ENCODE measurements around the gene CENPI.
"Not testable (repeated sequence)": the region's sequence is repeated elsewhere in the genome, so short reads cannot be mapped to it uniquely, and the experiment has no call there.

The CENPI gene

GRCh38 chrX:101097546-101098453 is at the start of gene CENPI:
TSS of gene CENPI (plus strand) at chrX:101098204. CDS start at chrX:101101071, 2,867 bp downstream.
- peak; percentile 73 for DNase-seq (ENCODE audit: low read depth)

GRCh38 chrX:101051153-101051548 is 46.9 kb upstream of the CENPI start:
- no peak for DNase-seq (ENCODE audit: low read depth)

- DNase-seq (ENCODE audit: low read depth): peak; percentile 32
Observed at GRCh38 chrX:101051549-101052302, 46.3 kb upstream of the CENPI start, which contains the start of gene TRMT2B. TSS of gene TRMT2B (minus strand) at chrX:101052111. CDS start at chrX:101042289, 9,822 bp downstream.

- DNase-seq (ENCODE audit: low read depth): not testable (repeated sequence)
Observed at GRCh38 chrX:101056551-101056950, 41.5 kb upstream of the CENPI start.

GRCh38 chrX:101057093-101057714 is 40.8 kb upstream of the CENPI start:
- DNase-seq (ENCODE audit: low read depth): no peak

GRCh38 chrX:101062176-101062575 is 35.8 kb upstream of the CENPI start:
- DNase-seq (ENCODE audit: low read depth): peak; percentile 30

GRCh38 chrX:101071582-101071981 is 26.4 kb upstream of the CENPI start:
- no peak for DNase-seq (ENCODE audit: low read depth)

GRCh38 chrX:101078716-101079598 is 19.0 kb upstream of the CENPI start, which contains the start of gene TMEM35A:
TSS of gene TMEM35A (plus strand) at chrX:101078879. CDS start at chrX:101079003, 124 bp downstream.
- no peak for DNase-seq (ENCODE audit: low read depth)

GRCh38 chrX:101079736-101080270 is 18.2 kb upstream of the CENPI start:
- no peak for DNase-seq (ENCODE audit: low read depth)

GRCh38 chrX:101080326-101081124 is 17.5 kb upstream of the CENPI start:
- DNase-seq (ENCODE audit: low read depth): no peak

- DNase-seq (ENCODE audit: low read depth): no peak
Observed at GRCh38 chrX:101081231-101081630, 16.8 kb upstream of the CENPI start.

- no peak for DNase-seq (ENCODE audit: low read depth)
Observed at GRCh38 chrX:101091817-101092216, 6.2 kb upstream of the CENPI start.

- peak; percentile 18 for DNase-seq (ENCODE audit: low read depth)
Observed at GRCh38 chrX:101108284-101108683, 10.3 kb downstream of the CENPI start.

- peak; percentile 5 for DNase-seq (ENCODE audit: low read depth)
Observed at GRCh38 chrX:101117701-101118100, 19.7 kb downstream of the CENPI start.

GRCh38 chrX:101136235-101136634 is 38.2 kb downstream of the CENPI start:
- no peak for DNase-seq (ENCODE audit: low read depth)
